Neural progenitor cell (in vitro differentiated cells): ENCODE data around the gene CD34. TPM values are rescaled to one million over a fixed set of nuclear protein-coding genes. Genes with fewer than 3 reads are reported as not detected.

Experiments used
- DNase-seq: peaks from one replicate; pipeline ENCODE4 v3.0.0-alpha.2; 2016; ENCODE audit warnings: low spot score
- H2AFZ ChIP-seq: fragments of 200-600 bp; sonication (generic); replicated peaks from 2 replicates; pipeline ENCODE4 v1.6.1; 2016; ENCODE audit warnings: antibody characterized with exemption
- H3F3A ChIP-seq: fragments of 200-600 bp; sonication (generic); 2 replicates; pipeline ENCODE4 v1.6.1; 2016; ENCODE audit warnings: antibody characterized with exemption, low read depth
- H3K27ac ChIP-seq: fragments of 200-600 bp; sonication (generic); 2 replicates; pipeline ENCODE4 v1.5.1; 2016; ENCODE audit warnings: mild to moderate bottlenecking
- H3K27me3 ChIP-seq: fragments of 200-600 bp; sonication (generic); 2 replicates; pipeline ENCODE4 v1.6.1; 2016; ENCODE audit warnings: mild to moderate bottlenecking, moderate library complexity
- H3K36me3 ChIP-seq: fragments of 200-600 bp; sonication (generic); 2 replicates; pipeline ENCODE4 v1.5.1; 2016
- H3K4me1 ChIP-seq: fragments of 200-600 bp; sonication (generic); 2 replicates; pipeline ENCODE4 v1.6.1; 2016; ENCODE audit warnings: mixed run types
- H3K4me2 ChIP-seq: fragments of 200-600 bp; sonication (generic); 2 replicates; pipeline ENCODE4 v1.6.1; 2016
- H3K4me3 ChIP-seq: fragments of 200-600 bp; sonication (generic); 2 replicates; pipeline ENCODE4 v1.5.1; 2016
- H3K79me2 ChIP-seq: fragments of 200-600 bp; sonication (generic); 2 replicates; pipeline ENCODE4 v1.6.1; 2016; ENCODE audit warnings: low read depth
- H3K9ac ChIP-seq: fragments of 200-600 bp; sonication (generic); 2 replicates; pipeline ENCODE4 v1.6.1; 2016
- H3K9me3 ChIP-seq: fragments of 200-600 bp; sonication (generic); 2 replicates; pipeline ENCODE4 v1.5.1; 2016; ENCODE audit warnings: low read depth
- H4K20me1 ChIP-seq: fragments of 200-600 bp; sonication (generic); 2 replicates; pipeline ENCODE4 v1.6.1; 2016; ENCODE audit warnings: low read depth
- H3K27ac Mint-ChIP-seq: 3 replicates; pipeline ENCODE4 v1.8.0; 2021; ENCODE audit warnings: mixed read lengths
- H3K27me3 Mint-ChIP-seq: 2 replicates; pipeline ENCODE4 v1.8.0; 2022; ENCODE audit warnings: low read depth, mild to moderate bottlenecking, inconsistent platforms, moderate library complexity, mixed read lengths; ENCODE audit not compliant: insufficient read depth
- H3K36me3 Mint-ChIP-seq: 3 replicates; pipeline ENCODE4 v1.8.0; 2021; ENCODE audit warnings: mixed read lengths
- H3K4me1 Mint-ChIP-seq: 3 replicates; pipeline ENCODE4 v1.8.0; 2021; ENCODE audit warnings: mixed read lengths
- H3K4me3 Mint-ChIP-seq: 3 replicates; pipeline ENCODE4 v1.8.0; 2021; ENCODE audit warnings: mild to moderate bottlenecking, moderate library complexity, mixed read lengths
- H3K9me3 Mint-ChIP-seq: 3 replicates; pipeline ENCODE4 v1.8.0; 2020; ENCODE audit warnings: mixed read lengths
- CTCF ChIP-seq: fragments of 200-600 bp; sonication (generic); IDR thresholded peaks from 2 replicates; pipeline ENCODE4 v1.5.1; 2017; ENCODE audit warnings: antibody characterized with exemption, mild to moderate bottlenecking
- EZH2 ChIP-seq: fragments of 200-600 bp; sonication (generic); IDR thresholded peaks from 2 replicates; pipeline ENCODE4 v1.6.1; 2017; ENCODE audit warnings: antibody characterized with exemption, mild to moderate bottlenecking, moderate library complexity
- EZH2phosphoT487 ChIP-seq: fragments of 200-600 bp; sonication (generic); IDR thresholded peaks from 2 replicates; pipeline ENCODE4 v1.6.1; 2017; ENCODE audit warnings: antibody characterized with exemption
- total RNA-seq: library from RNA; depleted of rRNA; stranded (reverse); fragments of >200 nt; gene quantifications from 2 replicates; pipeline ENCODE4 v1.2.3, GENCODE V29; 2015; ENCODE audit warnings: low replicate concordance

CD34 gene
- total RNA-seq, 1 donor from 2014 or later = 0.43 TPM

- Mint-ChIP-seq H3K36me3 (no peaks in the 10 kb centered on the region), H3K9me3 (no peaks in the 10 kb centered on the region), H3K27ac (no peak overlapping the region), H3K4me3 (no peak overlapping the region), H3K27me3 (no peaks in the 10 kb centered on the region), H3K4me1 (peaks cover 7% of the 10 kb centered on the region)
- H3K4me2 ChIP-seq = no peak overlapping the region
- H3K9ac ChIP-seq = no peak overlapping the region
- no peak for DNase-seq
- no peak overlapping the region for H3K4me3 ChIP-seq
- no peaks in the 10 kb centered on the region for H3K27me3 ChIP-seq
- TF ChIP-seq EZH2 = no peak
- no peak for TF ChIP-seq CTCF
- TF ChIP-seq EZH2phosphoT487 = no peak
- no peaks in the 10 kb centered on the region for H3F3A ChIP-seq
- no peaks in the 10 kb centered on the region for H3K9me3 ChIP-seq
- no peaks in the 10 kb centered on the region for H4K20me1 ChIP-seq
- H2AFZ ChIP-seq = no peak overlapping the region
- H3K36me3 ChIP-seq = no peaks in the 10 kb centered on the region
- H3K4me1 ChIP-seq = peaks cover 5% of the 10 kb centered on the region
- no peak overlapping the region for H3K27ac ChIP-seq
- H3K79me2 ChIP-seq = no peaks in the 10 kb centered on the region
These were observed 58.2 kb downstream of the CD34 start for GRCh38 chr1:207852576-207853371.

GRCh38 chr1:207851696-207852095 is 59.2 kb downstream of the CD34 start:
- peaks cover 5% of the 10 kb centered on the region for H3K4me1 ChIP-seq
- peaks cover 7% of the 10 kb centered on the region for H3K4me1 Mint-ChIP-seq
- no peak overlapping the region for H3K4me3 Mint-ChIP-seq
- no peaks in the 10 kb centered on the region for H3K79me2 ChIP-seq
- no peaks in the 10 kb centered on the region for H4K20me1 ChIP-seq
- H3F3A ChIP-seq = no peaks in the 10 kb centered on the region
- no peaks in the 10 kb centered on the region for H3K9me3 ChIP-seq
- TF ChIP-seq CTCF (no peak), EZH2phosphoT487 (no peak)
- no peak overlapping the region for H2AFZ ChIP-seq
- no peak overlapping the region for H3K4me3 ChIP-seq
- no peak overlapping the region for H3K4me2 ChIP-seq
- no peak overlapping the region for H3K9ac ChIP-seq
- no peaks in the 10 kb centered on the region for H3K9me3 Mint-ChIP-seq
- no peaks in the 10 kb centered on the region for H3K27me3 Mint-ChIP-seq
- H3K36me3 Mint-ChIP-seq = no peaks in the 10 kb centered on the region
- no peak overlapping the region for H3K27ac ChIP-seq
- DNase-seq = no peak
- H3K27ac Mint-ChIP-seq = no peak overlapping the region
- no peaks in the 10 kb centered on the region for H3K27me3 ChIP-seq
- no peaks in the 10 kb centered on the region for H3K36me3 ChIP-seq

DNA sequence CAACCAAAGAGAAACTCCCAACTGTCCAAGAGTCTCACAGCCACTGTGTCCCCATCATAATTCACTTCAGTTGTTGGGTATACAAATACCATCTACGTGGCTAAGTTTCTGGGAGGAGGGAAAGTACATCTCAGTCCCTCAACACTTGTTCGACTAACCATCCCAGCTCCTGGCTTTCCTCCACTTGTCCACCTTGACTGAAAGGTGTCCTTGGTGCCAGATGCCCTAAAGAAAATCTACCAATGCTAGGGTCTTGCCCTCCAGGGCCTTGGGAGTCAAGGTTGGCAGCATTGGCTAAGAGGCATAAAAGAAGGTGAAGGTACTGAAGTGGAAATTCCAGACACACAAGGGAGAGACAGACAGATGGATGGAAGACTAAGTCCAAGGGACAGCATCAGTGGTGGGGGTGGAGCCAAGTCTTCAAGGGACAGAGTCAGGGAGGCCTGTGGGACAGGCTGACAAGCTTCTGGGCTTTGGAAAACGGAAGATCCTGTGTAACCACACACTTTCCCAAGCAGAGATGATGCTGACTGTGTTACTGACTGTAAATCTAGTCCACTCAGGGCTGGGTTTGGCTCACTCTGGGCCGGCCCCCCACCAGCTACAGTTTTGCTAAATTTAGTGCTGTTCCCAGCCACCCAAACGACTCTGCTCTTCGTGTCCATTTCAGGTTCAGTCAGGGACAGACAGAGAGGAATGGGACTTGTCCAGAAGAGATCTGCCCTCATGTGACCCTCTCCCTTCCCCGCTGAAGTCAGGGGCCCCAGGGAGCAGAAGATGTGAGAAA is 60.1 kb downstream of the CD34 start:
- DNase-seq = no peak
- Histone ChIP-seq H2AFZ (no peak overlapping the region), H3K4me2 (no peak overlapping the region), H4K20me1 (no peaks in the 10 kb centered on the region), H3K4me1 (peaks cover 5% of the 10 kb centered on the region), H3K79me2 (no peaks in the 10 kb centered on the region), H3F3A (no peaks in the 10 kb centered on the region), H3K9ac (no peak overlapping the region), H3K36me3 (no peaks in the 10 kb centered on the region), H3K4me3 (no peak overlapping the region), H3K9me3 (no peaks in the 10 kb centered on the region), H3K27me3 (no peaks in the 10 kb centered on the region), H3K27ac (no peak overlapping the region)
- TF ChIP-seq EZH2phosphoT487 = no peak
- no peak for TF ChIP-seq CTCF
- TF ChIP-seq EZH2 = no peak
- Mint-ChIP-seq H3K4me3 (no peak overlapping the region), H3K27me3 (no peaks in the 10 kb centered on the region), H3K4me1 (peaks cover 7% of the 10 kb centered on the region), H3K36me3 (no peaks in the 10 kb centered on the region), H3K27ac (no peak overlapping the region), H3K9me3 (no peaks in the 10 kb centered on the region)
